DND-41 (cell line): ENCODE measurements around the gene GLIS2.

Experiments
- CTCF ChIP-seq: IDR thresholded peaks from 2 replicates; pipeline ENCODE4 v1.5.1; 2012; ENCODE audit warnings: borderline replicate concordance, low read length, moderate library complexity, mild to moderate bottlenecking; ENCODE audit not compliant: poor library complexity, severe bottlenecking; ENCODE audit errors: extremely low read depth
- EZH2 ChIP-seq: IDR thresholded peaks from 3 replicates; pipeline ENCODE4 v1.6.1; 2012; ENCODE audit warnings: borderline replicate concordance, low read depth, mild to moderate bottlenecking, moderate library complexity, low read length, inconsistent platforms; ENCODE audit not compliant: severe bottlenecking

- TF ChIP-seq CTCF = no peak
- no peak for TF ChIP-seq EZH2
Measured at GRCh38 chr16:4297480-4297879, 18.4 kb upstream of the GLIS2 start.
